Left lobe of liver (tissue), 2 donors: Measurements from ENCODE around the gene GCNT1. TPM values are rescaled to one million over a fixed set of nuclear protein-coding genes. Genes with fewer than 3 reads are reported as not detected.
"Not testable (repeated sequence)": the region's sequence is repeated elsewhere in the genome, so short reads cannot be mapped to it uniquely, and the experiment has no call there.

Experiments used
- ATAC-seq: fragments of 200-7000 bp; cut with Tn5 transposase; one replicate; pipeline ENCODE4 v1.9.1; 2020; ENCODE audit warnings: mild to moderate bottlenecking, moderate library complexity
- DNase-seq: peaks from one replicate; pipeline ENCODE4 v3.0.0-alpha.2; 2020; ENCODE audit warnings: low spot score
- total RNA-seq: library from RNA; stranded (reverse); gene quantifications from one replicate; pipeline ENCODE4 v1.2.1, GENCODE V29; 2021
- donor health status: DM: no; HTN: no; CAD: no; lungs with moderate emphysema.
- donor health status: DM: no; HTN: yes; CAD: no.

GCNT1 gene
- total RNA-seq, 1 donor from 2014 or later, result 1.9 TPM

GRCh38 chr9:76479337-76479736 lies 20.4 kb downstream of the GCNT1 start:
- not testable (repeated sequence) for ATAC-seq, DNase-seq

GRCh38 chr9:76486151-76486550 lies 27.2 kb downstream of the GCNT1 start:
- ATAC-seq (no peak), DNase-seq (no peak)

- DNase-seq, result no peak
- no peak for ATAC-seq
Observed at GRCh38 chr9:76490249-76490990, 31.4 kb downstream of the GCNT1 start.

GRCh38 chr9:76491056-76491455 lies 32.1 kb downstream of the GCNT1 start:
- not testable (repeated sequence) for ATAC-seq, DNase-seq

GRCh38 chr9:76493496-76493895 lies 34.5 kb downstream of the GCNT1 start:
- not testable (repeated sequence) for ATAC-seq, DNase-seq

- DNase-seq (no peak), ATAC-seq (no peak)
Observed at GRCh38 chr9:76500061-76500460, 41.1 kb downstream of the GCNT1 start.

- DNase-seq (no peak), ATAC-seq (no peak)
Observed at GRCh38 chr9:76502746-76503145, 43.8 kb downstream of the GCNT1 start.

- ATAC-seq (no peak), DNase-seq (no peak)
Observed at GRCh38 chr9:76510041-76510440, 51.1 kb downstream of the GCNT1 start.

- ATAC-seq (no peak), DNase-seq (no peak)
Observed at GRCh38 chr9:76510446-76510845, 51.5 kb downstream of the GCNT1 start.

- no peak for DNase-seq
- no peak for ATAC-seq
Observed at GRCh38 chr9:76512826-76513225, 53.8 kb downstream of the GCNT1 start.

GRCh38 chr9:76516350-76516749 lies 57.4 kb downstream of the GCNT1 start:
- ATAC-seq (no peak), DNase-seq (no peak)

- no peak for ATAC-seq
- no peak for DNase-seq
Observed at GRCh38 chr9:76516871-76517270, 57.9 kb downstream of the GCNT1 start.

- no peak for ATAC-seq
Observed at GRCh38 chr9:76519075-76519835, 60.3 kb downstream of the GCNT1 start.

GRCh38 chr9:76521244-76521681 lies 62.3 kb downstream of the GCNT1 start:
- DNase-seq, result no peak

More at GRCh38 chr9:76519075-76519835, 60.3 kb downstream of the GCNT1 start:
- DNase-seq, result no peak

GRCh38 chr9:76521906-76522305 lies 62.9 kb downstream of the GCNT1 start:
- ATAC-seq, result no peak
- no peak for DNase-seq

More at GRCh38 chr9:76521244-76521681, 62.3 kb downstream of the GCNT1 start:
- no peak for ATAC-seq

GRCh38 chr9:76523617-76524200 lies 64.7 kb downstream of the GCNT1 start:
- DNase-seq, ATAC-seq: not testable (repeated sequence)

GRCh38 chr9:76525196-76525595 lies 66.2 kb downstream of the GCNT1 start:
- no peak for DNase-seq
- no peak for ATAC-seq

- ATAC-seq, result no peak
- no peak for DNase-seq
Observed at GRCh38 chr9:76526026-76526425, 67.0 kb downstream of the GCNT1 start.

- ATAC-seq (no peak), DNase-seq (no peak)
Observed at GRCh38 chr9:76528056-76528455, 69.1 kb downstream of the GCNT1 start.

GRCh38 chr9:76528642-76529190 lies 69.7 kb downstream of the GCNT1 start:
- DNase-seq, result no peak
- ATAC-seq, result no peak

GRCh38 chr9:76529653-76530052 lies 70.7 kb downstream of the GCNT1 start:
- no peak for DNase-seq
- ATAC-seq, result no peak
